GM21390 (cell line): ENCODE data around the gene USF1.
"Not testable (repeated sequence)": the region's sequence is repeated elsewhere in the genome, so short reads cannot be mapped to it uniquely, and the experiment has no call there.

Experiments
- ATAC-seq: cut with Tn5 transposase; IDR thresholded peaks from one replicate; pipeline ENCODE4 v1.9.1; 2021; ENCODE audit not compliant: unreplicated experiment

USF1 gene

DNA sequence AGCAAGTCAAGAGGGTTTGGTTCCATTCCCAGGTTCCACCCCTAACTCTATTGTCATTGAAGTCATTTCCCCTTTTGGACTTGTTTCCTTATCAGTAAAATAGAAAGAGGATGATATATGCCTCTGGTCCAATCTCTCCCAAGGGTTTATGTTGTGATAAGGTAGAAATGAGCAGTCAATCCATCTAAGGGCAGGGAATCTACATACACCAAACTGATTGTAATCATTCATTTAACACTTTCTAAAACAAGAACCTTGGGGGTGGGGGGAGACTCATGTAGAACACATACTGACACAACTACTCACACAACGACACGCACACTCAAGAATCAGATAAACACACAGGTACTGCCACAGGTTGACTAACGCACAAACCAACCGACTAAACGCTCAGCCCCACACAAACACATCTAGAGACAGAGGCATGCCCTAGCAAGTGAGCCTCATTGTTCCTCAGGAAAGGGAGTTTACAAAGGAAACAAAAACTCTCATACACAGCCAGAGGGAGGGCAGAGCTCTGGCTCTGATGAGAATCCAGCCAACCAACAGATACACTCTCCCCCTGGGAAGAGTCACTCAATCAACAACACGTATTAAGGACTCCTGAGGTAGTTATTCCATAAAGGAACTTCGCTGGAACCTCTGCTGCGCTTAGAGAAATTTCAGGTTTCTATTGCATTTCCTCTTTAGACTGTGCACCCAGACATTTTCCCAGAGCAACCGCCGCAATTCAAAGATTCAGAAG lies 25.9 kb downstream of the USF1 start:
- no peak for ATAC-seq

DNA sequence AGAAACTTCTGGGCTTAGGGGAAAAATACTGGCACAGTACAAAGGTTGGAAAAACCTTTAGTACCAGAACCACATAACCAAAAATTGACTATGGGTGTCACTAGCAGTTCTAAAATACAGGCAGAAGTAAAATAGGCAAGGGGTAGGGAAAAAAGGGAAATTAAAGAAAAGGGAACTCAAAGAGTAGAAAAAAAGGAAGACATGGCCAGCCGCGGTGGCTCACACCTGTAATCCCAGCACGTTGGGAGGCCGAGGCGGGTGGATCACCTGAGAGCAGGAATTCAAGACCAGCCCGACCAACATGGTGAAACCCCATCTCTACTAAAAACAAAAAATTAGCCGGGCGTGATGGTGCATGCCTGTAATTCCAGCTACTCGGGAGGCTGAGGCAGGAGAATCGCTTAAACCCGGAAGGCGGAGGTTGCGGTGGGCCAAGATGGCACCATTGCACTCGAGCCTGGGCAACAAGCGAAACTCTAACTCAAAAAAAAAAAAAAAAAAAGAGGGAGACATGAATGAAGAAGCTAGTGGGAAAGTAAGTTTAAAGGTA lies 26.6 kb downstream of the USF1 start:
- ATAC-seq, result not testable (repeated sequence)

DNA sequence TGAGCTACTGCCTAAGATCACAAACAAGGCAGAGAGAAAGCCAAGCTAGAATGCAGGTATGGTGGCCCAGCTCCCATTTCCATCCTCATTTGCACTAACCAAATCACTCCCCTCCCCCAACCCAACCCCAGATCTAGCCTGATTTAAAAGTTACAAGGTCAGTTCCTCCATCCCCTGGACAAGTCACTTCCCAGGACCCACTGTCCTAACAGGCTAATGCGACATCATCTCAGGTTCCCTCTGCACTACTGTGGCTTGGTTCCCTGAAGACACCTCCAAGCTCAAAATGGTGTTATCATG lies 27.2 kb downstream of the USF1 start:
- no peak for ATAC-seq

DNA sequence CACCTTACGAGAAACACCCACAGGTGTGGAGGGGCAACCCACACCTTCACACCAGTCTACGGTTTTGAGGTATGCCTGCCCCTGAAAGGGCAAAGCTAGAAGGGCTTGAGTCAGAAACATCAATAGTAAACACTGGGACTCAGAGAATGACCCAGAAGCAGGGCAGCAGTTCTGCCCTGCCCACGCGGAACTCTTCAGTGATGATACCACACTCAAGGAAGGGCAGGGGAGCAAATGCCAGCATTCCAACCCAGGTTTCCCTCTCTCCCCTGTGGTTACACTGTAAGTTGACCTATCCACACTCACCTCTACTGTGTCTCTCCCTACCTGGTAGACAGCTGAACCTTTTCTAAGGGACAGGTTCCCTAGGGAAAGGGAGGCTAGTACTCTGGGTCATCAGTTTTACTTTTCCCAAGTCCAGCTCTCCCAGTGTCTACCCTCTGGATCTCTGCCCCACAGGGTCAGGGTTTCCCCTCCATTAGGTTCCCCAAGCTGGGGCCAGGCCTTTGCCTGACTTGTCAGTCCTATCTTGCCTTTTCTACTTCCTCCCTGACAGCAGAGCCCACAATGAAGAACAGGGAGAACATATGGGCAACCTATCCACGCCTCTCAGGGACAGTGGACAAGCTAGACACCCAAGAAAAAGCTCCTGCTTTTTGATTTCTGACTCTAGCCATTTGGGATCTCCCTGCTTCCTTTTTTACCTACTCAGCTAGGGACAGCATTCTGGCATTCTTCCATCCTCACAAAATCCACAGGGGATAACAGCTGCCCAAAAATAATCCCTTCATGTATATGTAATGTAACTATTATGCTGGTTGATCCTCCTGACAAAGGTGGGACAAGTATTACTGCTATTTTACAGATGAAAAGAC lies 27.8 kb downstream of the USF1 start:
- ATAC-seq, result no peak

DNA sequence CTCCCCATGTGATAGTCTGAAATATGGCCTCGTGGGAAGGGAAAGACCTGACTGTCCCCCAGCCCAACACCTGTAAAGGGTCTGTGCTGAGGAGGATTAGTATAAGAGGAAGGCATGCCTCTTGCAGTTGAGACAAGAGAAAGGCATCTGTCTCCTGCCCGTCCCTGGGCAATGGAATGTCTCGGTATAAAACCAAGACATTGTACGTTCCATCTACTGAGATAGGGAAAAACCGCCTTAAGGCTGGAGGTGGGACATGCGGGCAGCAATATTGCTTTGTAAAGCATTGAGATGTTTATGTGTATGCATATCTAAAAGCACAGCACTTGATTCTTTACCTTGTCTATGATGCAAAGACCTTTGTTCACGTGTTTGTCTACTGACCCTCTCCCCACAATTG lies 28.6 kb downstream of the USF1 start:
- not testable (repeated sequence) for ATAC-seq

DNA sequence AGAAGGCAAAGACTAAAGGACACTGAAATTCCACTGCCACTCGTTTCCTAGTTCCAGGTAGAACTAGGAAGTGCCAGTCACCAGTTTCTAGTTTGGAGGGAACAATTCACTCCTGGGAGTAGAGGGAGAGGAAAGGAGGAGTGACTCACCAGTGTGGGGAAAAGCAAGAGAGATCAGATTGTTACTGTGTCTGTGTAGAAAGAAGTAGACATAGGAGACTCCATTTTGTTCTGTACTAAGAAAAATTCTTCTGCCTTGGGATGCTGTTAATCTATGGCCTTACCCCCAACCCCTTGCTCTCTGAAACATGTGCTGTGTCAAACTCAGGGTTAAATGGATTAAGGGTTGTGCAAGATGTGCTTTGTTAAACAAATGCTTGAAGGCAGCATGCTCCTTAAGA lies 29.1 kb downstream of the USF1 start:
- ATAC-seq, result not testable (repeated sequence)

DNA sequence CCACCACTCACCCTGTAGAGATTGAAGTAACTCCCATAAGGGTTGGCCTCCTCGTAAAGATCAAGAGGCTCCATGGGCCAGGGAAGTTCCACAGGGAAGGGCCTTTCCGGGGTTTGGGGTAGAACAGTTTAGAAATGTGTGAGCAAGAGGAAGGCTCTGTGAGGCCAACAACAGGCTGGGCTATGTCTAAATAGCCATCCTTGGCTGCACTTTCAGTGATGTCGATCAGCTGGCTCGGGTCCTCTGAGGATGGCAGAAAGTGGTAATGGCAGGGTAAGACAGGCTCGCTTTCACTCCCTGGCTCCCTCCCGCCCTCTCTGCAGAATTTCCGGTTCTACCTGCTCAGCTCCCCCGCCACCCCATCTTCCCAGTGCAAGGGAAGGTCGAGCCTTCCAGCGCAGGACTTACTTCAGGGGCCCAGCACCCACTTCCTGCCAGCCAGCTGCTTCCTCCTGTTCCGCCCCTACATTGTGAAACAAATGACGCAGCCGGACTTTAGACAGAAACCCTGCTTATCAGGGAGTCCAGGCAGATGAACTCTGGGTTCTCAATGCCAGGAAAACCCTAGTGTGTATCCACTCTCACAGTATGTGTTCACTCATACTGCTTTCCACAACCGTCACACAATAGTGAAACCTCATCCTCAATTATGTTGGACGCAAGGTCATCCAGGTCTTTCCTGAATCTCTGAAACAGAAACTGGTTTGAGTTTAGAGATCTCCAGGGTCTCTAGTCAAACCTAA lies 32.1 kb downstream of the USF1 start:
- peak; percentile 90 for ATAC-seq

DNA sequence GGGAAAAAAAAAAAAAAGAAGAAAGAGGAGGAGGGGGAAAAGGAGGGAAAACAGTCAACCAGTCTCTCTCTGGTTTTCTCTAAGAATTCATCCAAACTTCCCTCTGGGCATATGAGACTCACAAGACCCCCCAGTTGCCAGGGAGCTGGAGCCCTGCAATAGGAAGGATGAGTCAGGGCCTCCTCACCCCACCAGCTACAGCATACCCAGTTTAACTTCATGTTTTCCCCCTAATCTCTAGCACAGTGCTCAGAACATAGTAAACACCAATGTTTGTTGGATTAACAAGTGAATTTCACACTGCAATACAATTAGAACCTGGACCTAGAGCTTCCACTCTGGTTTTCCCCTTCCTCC lies 32.7 kb downstream of the USF1 start:
- no peak for ATAC-seq

DNA sequence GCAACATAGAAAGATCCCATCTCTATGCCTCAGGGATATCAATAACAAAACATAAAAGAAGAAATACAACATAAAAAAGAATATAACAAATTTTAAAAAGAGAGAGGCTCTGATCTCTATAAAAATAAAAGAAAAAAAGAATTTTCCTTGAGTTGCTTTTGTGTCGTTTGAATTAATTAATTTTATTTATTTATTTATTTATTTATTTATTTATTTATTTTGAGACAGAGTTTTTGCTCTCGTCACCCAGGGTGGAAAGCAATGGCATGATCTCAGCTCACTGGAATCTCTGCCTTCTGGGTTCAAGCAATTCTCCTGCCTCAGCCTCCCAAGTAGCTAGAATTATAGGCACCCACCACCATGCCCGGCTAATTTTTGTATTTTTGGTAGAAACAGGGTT lies 33.4 kb downstream of the USF1 start:
- no peak for ATAC-seq

DNA sequence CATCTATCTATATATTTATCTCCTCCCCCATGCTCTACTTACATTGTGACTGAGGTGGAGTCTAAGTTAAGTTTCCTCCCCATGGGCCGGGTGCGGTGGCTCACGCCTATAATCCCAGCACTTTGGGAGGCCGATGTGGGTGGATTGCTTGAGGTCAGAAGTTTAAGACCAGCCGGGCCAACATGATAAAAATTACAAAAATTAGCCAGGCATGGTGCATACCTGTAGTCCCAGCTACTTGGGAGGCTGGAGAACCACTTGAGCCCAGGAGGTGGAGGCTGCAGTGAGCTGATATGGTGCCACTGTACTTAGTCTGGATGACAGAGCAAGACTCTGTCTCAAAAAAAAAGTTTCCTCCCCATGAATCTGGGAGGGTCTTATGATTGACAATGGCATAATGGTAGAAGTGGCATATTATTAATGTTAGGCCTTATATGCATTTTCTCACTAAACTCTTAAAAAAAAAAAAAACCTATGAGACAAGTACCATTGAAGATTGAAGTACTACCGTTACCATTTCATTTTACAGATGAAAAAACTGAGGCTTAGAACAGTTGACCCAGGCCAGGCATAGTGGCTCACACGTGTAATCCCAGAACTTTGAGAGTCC lies 36.1 kb downstream of the USF1 start:
- no peak for ATAC-seq

DNA sequence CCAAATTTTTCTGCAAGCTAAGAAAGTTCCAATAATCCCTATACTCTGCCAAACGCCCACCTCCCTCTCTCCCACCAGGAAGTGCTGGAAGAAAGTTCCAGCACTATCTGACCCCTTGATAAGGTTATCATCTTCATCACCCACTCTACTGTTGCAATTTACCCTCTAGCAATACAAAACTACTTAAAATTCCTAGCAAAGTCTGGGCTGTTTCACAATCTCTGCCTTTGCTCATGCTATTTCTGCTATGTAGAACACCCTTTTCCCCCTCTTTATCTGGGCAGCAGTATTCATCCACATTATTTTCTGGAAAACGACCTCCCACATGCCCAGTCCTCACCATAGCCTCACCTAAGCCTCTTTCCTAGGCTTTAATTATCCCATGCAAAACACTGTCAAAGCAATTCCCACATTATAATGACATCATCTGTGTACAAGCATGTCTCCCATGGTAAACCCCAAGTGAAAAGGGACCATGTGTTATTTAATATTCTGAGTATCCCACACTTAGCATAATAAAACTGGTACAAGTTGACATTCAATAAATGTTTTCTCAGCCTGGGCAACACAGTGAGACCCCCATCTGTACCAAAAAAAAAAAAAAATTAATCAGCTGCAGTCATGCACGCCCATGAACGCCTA lies 36.8 kb downstream of the USF1 start:
- no peak for ATAC-seq

DNA sequence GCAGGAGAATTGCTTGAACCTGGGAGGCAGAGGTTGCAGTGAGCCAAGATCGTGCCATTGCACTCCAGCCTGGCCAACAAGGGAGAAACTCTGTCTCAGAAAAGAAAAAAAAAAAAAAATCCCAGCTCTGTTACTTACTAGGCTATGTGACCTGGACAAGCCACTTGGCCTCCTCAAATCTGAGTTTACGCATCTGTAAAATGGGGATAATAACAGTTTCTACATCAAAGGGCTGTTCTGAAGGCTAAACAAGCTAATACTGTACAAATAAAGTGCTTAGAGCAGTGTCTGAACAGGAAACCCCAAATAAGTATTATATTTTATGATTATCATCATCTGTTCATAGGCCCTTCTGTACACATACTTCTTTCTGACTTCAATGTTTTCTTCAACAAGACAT lies 38.4 kb downstream of the USF1 start:
- no peak for ATAC-seq

DNA sequence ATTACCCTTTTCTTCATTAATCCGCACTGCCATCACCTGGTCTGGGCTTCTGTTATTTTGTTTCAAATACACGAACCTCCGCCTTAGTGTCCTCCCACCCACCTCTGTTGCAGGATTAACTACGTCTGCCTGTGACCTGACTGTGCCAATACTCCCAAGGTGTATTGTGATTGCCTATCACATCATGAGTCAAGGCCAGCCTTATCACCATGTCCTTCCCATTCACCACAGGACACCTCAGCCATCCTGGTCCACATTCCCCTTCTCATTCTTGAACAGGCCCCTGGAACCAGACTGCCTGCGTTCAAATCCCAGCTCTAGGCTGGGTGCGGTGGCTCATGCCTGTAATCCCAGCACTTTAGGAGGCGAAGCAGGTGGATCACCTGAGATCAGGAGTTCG lies 39.2 kb downstream of the USF1 start:
- no peak for ATAC-seq

DNA sequence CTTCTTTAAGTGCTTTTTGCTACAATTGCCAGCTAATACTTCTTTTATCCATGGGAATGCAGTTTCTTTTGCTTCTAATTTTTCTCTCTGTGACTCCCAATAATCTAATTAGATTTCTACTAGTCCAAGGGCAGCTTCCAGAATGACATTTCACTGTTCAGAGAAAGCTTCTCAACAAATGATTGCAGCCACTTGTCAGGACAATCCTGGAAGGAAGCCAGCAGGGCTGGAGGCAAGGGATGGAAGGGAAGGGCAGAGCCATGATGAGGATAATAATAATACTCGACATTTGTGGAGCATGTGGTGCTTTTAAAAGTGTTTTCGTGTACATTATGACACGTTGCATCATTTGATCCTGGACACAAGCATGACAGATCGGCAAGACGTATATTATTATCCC lies 44.3 kb downstream of the USF1 start:
- ATAC-seq, result no peak

DNA sequence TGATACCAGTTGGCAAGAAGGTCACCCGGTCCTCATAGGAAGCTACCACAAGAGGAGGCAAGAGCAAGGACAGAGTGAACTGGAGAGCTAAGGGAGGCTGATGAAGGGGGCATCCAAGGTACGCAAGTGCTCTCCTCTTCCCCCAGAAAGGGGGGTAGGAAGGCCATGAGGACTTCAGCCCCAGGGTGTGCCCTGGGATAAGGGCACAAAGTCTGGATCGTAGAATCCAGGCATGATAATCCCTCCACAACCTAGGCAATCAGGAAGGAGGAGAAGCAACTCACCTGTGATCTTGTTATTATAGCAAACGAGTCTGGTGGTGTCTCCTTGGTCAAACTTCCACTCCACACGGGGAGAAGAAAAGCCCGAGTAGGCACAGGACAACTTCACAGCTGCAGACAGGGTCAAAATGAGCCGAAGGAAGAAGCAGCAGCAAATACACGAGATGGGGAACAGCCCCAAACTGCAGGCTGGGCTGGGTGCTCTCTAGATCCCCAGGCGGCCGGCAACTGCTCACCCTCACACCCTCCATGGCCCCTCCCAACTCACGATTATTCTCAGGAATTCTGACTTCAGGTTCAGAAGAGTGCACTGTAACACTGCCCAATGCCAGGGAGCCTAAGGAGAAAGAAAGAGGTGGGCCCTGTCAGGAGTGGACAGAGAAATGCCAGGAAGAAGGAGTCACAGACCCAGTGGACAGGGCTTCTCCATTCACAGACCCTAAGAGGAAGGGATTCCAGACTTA lies 44.9 kb downstream of the USF1 start:
- no peak for ATAC-seq

DNA sequence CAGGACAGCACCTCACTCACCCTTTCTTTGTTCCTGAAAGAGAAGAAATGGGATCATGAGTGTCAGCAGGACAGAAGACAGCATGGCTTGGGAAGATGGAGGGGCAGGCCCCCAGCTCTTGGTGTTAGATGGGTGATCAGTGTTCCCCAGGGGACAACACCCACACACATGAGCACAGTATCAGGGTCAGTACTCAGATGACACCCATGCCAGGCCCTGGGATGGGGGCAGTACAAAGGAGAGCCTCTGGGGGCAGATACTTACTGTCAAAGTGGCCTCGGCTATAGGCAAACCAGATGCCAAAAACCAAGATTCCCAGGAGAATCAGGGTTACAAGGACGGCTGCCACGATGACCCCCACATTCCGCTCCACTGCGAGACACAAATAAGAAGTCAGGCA lies 46.4 kb downstream of the USF1 start:
- no peak for ATAC-seq

DNA sequence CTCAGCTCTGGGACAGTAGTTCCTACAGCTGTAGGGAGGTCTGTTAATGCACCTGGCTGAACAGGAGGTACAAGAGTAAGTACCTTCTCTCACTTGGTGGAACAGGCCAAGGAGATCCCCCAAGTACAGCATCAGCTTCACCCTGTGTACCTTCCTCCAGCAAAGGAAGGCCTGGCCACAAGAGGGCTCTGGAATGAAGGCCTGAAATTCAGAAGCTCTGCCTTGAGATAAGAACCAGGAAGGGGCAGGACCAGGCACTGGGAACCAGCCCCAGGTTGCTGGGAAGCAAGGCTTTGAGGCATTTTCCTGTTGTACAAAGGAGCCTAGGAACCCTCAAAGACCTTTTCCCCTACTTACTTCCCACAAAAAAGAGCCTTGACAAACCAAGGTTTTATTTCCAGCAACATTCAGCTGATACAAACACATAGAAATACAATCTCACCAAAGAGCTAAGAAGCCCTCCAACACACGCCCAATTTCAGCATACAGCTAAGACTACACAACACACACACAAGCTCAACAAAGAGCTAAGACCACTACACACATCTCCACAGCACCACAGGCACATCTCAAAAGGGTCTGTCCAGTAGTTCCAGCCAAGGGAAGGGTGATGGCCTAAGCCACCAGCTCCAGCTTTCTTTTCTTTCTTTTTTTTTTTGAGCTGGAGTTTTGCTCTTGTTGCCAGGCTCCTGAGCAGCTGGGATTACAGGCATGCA lies 48.3 kb downstream of the USF1 start:
- peak; percentile 54 for ATAC-seq

DNA sequence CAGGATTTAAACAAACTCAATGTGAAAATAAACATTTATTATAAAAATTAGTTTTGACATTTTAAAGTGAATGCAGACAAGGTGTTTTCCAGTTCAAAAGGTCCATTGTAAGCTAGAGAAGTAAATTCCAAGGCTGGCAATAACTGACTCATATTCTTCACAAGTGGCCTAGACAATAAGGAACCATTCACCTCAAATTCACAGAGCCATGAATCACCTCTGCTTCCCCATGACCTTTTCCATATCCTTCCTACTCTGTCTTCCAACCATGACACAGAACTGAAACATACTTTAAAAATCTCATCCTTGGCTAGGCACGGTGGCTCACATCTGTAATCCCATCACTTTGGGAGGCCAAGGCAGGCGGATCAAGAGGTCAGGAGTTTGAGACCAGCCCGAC lies 49.6 kb downstream of the USF1 start:
- no peak for ATAC-seq

DNA sequence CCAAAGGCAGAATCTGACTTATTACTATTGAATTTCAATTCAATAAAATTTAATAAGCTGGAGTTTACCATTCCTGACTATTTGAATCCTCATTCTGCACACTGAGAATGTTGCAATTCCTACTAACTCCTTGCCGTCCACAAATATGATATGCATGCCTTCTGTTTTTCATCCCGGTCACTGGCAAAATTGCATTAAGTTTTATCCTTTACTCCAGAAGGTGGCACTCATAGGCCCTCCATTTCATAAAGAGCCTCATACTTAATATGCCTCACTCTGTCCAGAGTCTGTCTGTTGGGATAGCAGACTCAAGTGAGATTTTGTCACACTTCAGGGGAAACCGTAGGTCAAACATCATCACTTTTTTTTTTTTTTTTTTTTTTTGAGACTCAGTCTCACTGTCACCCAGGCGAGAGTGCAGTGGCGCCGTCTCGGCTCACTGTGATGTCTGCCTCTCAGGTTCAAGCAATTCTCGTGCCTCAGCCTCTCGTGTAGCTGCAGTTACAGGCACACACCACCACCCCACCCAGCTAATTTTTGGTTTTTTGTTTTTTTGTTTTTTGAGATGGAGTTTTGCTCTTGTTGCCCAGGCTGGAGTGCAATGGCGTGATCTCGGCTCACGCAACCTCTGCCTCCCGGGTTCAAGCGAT lies 52.1 kb downstream of the USF1 start:
- ATAC-seq, result no peak
